GM18951 (cell line): ENCODE measurements around the gene JOSD2.
"Not testable (repeated sequence)": the region's sequence is repeated elsewhere in the genome, so short reads cannot be mapped to it uniquely, and the experiment has no call there.

ENCODE experiments used
- POLR2A ChIP-seq: IDR thresholded peaks from 4 replicates; pipeline ENCODE4 v1.6.1; 2011; ENCODE audit warnings: mild to moderate bottlenecking; ENCODE audit not compliant: insufficient read length, insufficient read depth; ENCODE audit errors: extremely low read depth
- in situ Hi-C: fragments of 300-500 bp; cut with MboI; formaldehyde crosslinking; loops from one replicate; pipeline ENCODE4 v1.12.0; 2022; ENCODE audit warnings: low sequenced_read_pairs, mixed read lengths, inconsistent platforms; ENCODE audit not compliant: unreplicated experiment

Gene JOSD2

GRCh38 chr19:50535672-50536187, 24.7 kb upstream of the JOSD2 start:
- in situ Hi-C loops = no loop called here
- no peak for TF ChIP-seq POLR2A

- in situ Hi-C loops = no loop called here
- no peak for TF ChIP-seq POLR2A
Measured at GRCh38 chr19:50534478-50534877, 23.5 kb upstream of the JOSD2 start.

- in situ Hi-C loops = no loop called here
- TF ChIP-seq POLR2A = no peak
Measured at GRCh38 chr19:50532952-50533351, 22.0 kb upstream of the JOSD2 start.

- no peak for TF ChIP-seq POLR2A
- in situ Hi-C loops = no loop called here
Measured at GRCh38 chr19:50531171-50531612, 20.2 kb upstream of the JOSD2 start.

- in situ Hi-C loops = not testable (repeated sequence)
Measured at GRCh38 chr19:50528052-50528451, 17.1 kb upstream of the JOSD2 start.

GRCh38 chr19:50522881-50523280, 11.9 kb upstream of the JOSD2 start:
- TF ChIP-seq POLR2A = no peak
- in situ Hi-C loops = no loop called here

GRCh38 chr19:50520822-50521465, 10.0 kb upstream of the JOSD2 start:
- no peak for TF ChIP-seq POLR2A
- in situ Hi-C loops = no loop called here

- in situ Hi-C loops = no loop called here
- TF ChIP-seq POLR2A = no peak
Measured at GRCh38 chr19:50519006-50519575, 8.1 kb upstream of the JOSD2 start.

- TF ChIP-seq POLR2A = no peak
- in situ Hi-C loops = no loop called here
Measured at GRCh38 chr19:50518091-50519005, 7.4 kb upstream of the JOSD2 start.

- in situ Hi-C loops = no loop called here
- TF ChIP-seq POLR2A = no peak
Measured at GRCh38 chr19:50517704-50518075, 6.7 kb upstream of the JOSD2 start.

- in situ Hi-C loops = no loop called here
- TF ChIP-seq POLR2A = no peak
Measured at GRCh38 chr19:50516964-50517703, 6.1 kb upstream of the JOSD2 start.

- in situ Hi-C loops = no loop called here
- no peak for TF ChIP-seq POLR2A
Measured at GRCh38 chr19:50516456-50516855, 5.5 kb upstream of the JOSD2 start.

- no peak for TF ChIP-seq POLR2A
- in situ Hi-C loops = no loop called here
Measured at GRCh38 chr19:50515168-50515561, 4.2 kb upstream of the JOSD2 start.
